ENCODE data around the gene TEK. TPM values are rescaled to one million over a fixed set of nuclear protein-coding genes. Genes with fewer than 3 reads are reported as not detected.

The TEK gene
- total RNA-seq, 4 donors from 2014 or later = 4.4 to 25.3 (median 13.2) TPM

DNA sequence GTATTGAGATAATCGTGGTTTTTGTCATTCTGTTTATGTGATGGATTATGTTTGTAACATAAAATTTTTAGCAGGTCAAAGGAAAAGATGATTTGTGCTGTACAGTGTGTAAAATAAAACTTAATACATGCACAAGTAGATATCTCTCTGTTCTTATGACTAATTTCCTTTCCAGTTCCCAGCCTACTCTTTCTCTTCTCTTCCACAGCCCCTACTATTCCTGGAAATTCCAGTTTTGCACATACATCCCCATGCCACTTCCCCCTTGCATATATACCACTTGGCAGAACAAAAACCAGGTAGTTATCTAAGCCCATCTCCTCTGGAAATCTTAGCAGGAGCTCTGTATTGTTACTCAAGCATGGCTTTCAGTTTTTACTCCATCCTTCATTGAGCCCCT, 20.2 kb downstream of the TEK start:
- Histone ChIP-seq H3K27me3 (no peaks in the 10 kb centered on the region), H3K4me1 (peaks cover 3 to 25% (median 14%) of the 10 kb centered on the region in 3 donors), H3K9me3 (no peaks in the 10 kb centered on the region), H3K27ac (no peak overlapping the region), H3K4me3 (no peak overlapping the region), H3K36me3 (no peaks in the 10 kb centered on the region)
- WGBS, 2 donors (ENCODE audit: low coverage in 1 of 2) = 38 to 44% methylated on average over 1 of the region's 1 CpG
- TF ChIP-seq POLR2A (IDR thresholded peaks at IDR 0.05) (no peak), EP300 (IDR thresholded peaks at IDR 0.05) (no peak), POLR2AphosphoS5 (IDR thresholded peaks at IDR 0.05) (no peak)
- TF ChIP-seq, protein P1, sequence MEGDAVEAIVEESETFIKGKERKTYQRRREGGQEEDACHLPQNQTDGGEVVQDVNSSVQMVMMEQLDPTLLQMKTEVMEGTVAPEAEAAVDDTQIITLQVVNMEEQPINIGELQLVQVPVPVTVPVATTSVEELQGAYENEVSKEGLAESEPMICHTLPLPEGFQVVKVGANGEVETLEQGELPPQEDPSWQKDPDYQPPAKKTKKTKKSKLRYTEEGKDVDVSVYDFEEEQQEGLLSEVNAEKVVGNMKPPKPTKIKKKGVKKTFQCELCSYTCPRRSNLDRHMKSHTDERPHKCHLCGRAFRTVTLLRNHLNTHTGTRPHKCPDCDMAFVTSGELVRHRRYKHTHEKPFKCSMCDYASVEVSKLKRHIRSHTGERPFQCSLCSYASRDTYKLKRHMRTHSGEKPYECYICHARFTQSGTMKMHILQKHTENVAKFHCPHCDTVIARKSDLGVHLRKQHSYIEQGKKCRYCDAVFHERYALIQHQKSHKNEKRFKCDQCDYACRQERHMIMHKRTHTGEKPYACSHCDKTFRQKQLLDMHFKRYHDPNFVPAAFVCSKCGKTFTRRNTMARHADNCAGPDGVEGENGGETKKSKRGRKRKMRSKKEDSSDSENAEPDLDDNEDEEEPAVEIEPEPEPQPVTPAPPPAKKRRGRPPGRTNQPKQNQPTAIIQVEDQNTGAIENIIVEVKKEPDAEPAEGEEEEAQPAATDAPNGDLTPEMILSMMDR (IDR thresholded peaks at IDR 0.05) = no peak
- ATAC-seq = no peak

DNA sequence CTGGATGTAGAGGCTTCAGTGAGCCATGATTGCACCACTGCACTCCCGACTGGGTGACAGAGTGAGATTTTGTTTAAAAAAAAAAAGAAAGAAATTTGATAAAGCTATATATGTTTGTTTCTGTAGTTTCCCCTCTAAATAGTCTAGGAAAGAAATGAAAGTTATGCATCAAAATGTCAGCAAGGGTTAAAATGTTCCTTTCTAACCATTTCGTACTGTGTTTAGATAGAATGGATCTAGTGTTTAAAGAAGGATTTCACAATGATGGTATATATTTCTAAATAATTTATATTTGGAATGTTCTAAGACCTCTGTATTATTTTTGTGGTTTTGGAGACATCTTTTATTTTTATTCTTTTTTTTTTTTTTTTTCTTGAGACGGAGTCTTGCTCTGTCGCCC, 22.7 kb downstream of the TEK start:
- Histone ChIP-seq H3K27me3 (no peaks in the 10 kb centered on the region), H3K9me3 (no peaks in the 10 kb centered on the region), H3K4me1 (no peaks in the 10 kb centered on the region), H3K4me3 (no peak overlapping the region), H3K36me3 (no peaks in the 10 kb centered on the region), H3K27ac (no peak overlapping the region)
- TF ChIP-seq, protein P1 (IDR thresholded peaks at IDR 0.05) = no peak
- TF ChIP-seq EP300 (IDR thresholded peaks at IDR 0.05) (no peak), POLR2A (IDR thresholded peaks at IDR 0.05) (no peak), POLR2AphosphoS5 (IDR thresholded peaks at IDR 0.05) (no peak)
- ATAC-seq = no peak
- WGBS, 2 donors (ENCODE audit: low coverage in 1 of 2) = 36 to 77% methylated on average over 1 to 4 of the region's 4 CpGs

DNA sequence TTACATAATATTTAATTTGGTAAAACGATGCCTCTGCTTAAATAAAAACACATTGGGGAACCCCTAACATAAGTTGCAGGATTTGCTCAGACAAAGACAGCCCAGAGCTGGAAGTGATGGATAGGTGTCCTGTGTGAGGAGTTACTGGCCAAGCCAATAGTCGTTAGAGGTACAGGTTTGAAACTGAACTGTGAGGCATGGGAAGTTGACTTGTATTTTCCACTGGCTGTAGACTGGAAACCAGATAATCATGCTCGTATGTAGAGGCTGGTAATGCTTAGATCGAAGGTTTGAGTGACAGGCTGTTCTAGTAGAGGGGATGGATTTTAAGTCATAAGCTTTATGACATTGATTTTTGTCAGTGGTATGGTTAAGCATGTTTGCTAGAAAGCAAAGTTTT, 24.8 kb downstream of the TEK start:
- ATAC-seq = no peak
- Histone ChIP-seq H3K27me3 (no peaks in the 10 kb centered on the region), H3K36me3 (no peaks in the 10 kb centered on the region), H3K27ac (no peak overlapping the region), H3K4me3 (no peak overlapping the region), H3K4me1 (no peaks in the 10 kb centered on the region), H3K9me3 (no peaks in the 10 kb centered on the region)
- no peak for TF ChIP-seq EP300 (IDR thresholded peaks at IDR 0.05)
- TF ChIP-seq POLR2AphosphoS5 (IDR thresholded peaks at IDR 0.05) = no peak
- WGBS, 2 donors (ENCODE audit: low coverage in 1 of 2) = 70 to 86% methylated on average over 3 to 4 of the region's 4 CpGs

DNA sequence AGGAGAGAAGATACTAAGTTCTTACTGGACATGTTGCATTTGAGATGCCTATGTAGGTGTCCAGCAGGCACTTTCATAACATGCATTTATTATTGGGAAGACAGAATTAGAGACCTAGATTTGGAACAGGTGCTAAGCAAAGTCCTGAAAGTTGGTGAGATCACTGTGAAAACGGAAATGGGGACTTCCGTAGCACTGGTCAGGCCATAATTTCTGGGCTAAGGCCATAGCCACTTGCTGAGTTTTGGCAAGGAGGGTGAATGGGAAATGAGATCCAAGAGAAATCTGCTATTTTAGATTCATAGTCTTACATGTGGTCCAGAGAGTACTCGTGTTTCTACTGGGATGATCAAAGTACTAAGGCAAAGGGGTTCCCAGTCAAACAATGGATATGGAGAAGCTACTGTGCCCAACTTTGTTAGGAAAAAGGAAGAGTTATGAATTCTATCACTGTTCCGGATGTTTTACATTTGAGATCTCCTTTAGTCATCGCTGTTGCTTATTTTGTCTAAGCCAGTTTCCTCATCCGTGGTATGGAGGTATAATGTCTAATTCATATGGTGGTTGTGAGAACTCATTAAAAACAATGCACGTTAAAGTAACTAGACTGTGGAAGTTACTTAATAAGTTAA, 33.4 kb downstream of the TEK start:
- Histone ChIP-seq H3K4me3 (no peak overlapping the region), H3K9me3 (no peaks in the 10 kb centered on the region), H3K27me3 (no peaks in the 10 kb centered on the region), H3K27ac (no peak overlapping the region), H3K36me3 (no peaks in the 10 kb centered on the region), H3K4me1 (no peaks in the 10 kb centered on the region)
- no peak for ATAC-seq
- WGBS, 2 donors (ENCODE audit: low coverage in 1 of 2) = 66 to 76% methylated on average over 5 to 7 of the region's 7 CpGs
- TF ChIP-seq POLR2AphosphoS5 (IDR thresholded peaks at IDR 0.05) = no peak
- TF ChIP-seq POLR2A (IDR thresholded peaks at IDR 0.05) = no peak
- TF ChIP-seq, protein P1 (IDR thresholded peaks at IDR 0.05) = no peak
- TF ChIP-seq EP300 (IDR thresholded peaks at IDR 0.05) = no peak

DNA sequence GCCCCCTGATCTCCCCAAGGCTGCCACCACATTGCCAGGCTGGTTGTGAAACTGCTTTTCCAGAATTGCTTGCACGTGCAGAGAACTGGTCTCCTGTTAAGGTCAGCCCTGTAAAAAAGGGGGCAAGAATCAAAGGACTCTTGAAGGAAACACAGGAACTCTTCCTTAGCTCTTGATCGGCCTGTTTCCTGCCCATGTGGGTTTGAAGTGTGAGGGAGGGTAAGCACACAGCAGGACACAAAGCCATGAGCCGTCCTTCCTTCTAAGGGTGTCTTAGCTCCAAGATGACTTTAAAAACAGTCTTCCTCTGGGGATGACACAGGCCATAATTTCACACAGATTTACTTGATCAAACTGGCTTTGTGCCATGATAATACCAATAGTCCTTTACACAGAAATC, 36.1 kb downstream of the TEK start:
- Histone ChIP-seq H3K9me3 (no peaks in the 10 kb centered on the region), H3K27me3 (no peaks in the 10 kb centered on the region), H3K27ac (no peak overlapping the region), H3K4me1 (peaks cover 0 to 7% (median 0%) of the 10 kb centered on the region in 3 donors), H3K4me3 (no peak overlapping the region), H3K36me3 (no peaks in the 10 kb centered on the region)
- no peak for ATAC-seq
- no peak for TF ChIP-seq EP300 (IDR thresholded peaks at IDR 0.05)
- TF ChIP-seq POLR2AphosphoS5 (IDR thresholded peaks at IDR 0.05) = no peak
- no peak for TF ChIP-seq POLR2A (IDR thresholded peaks at IDR 0.05)
- TF ChIP-seq, protein P1 (IDR thresholded peaks at IDR 0.05) = no peak
- 77 to 100% methylated on average over 1 to 3 of the region's 3 CpGs for WGBS, 2 donors (ENCODE audit: low coverage in 1 of 2)
